SJCRH30 (cell line): ENCODE data around the gene COL19A1. TPM values are rescaled to one million over a fixed set of nuclear protein-coding genes. Genes with fewer than 3 reads are reported as not detected.
A peak's percentile ranks its signal among the peaks of the same experiment; 100 is the strongest.

Experiments
- DNase-seq, 2 experiments: peaks; one replicate each; pipeline ENCODE4 v3.0.0-alpha.2; 2015 to 2020
- H3K27ac ChIP-seq: fragments of 250-450 bp; sonication (Bioruptor Pico); 2 replicates; pipeline ENCODE4 v1.5.1; 2020; ENCODE audit warnings: mild to moderate bottlenecking, moderate library complexity
- H3K27me3 ChIP-seq: fragments of 250-450 bp; sonication (Bioruptor Pico); 2 replicates; pipeline ENCODE4 v1.5.1; 2020; ENCODE audit warnings: mild to moderate bottlenecking, moderate library complexity
- H3K36me3 ChIP-seq: fragments of 250-450 bp; sonication (Bioruptor Pico); 2 replicates; pipeline ENCODE4 v1.5.1; 2020; ENCODE audit warnings: mild to moderate bottlenecking, moderate library complexity
- H3K4me1 ChIP-seq: fragments of 250-450 bp; sonication (Bioruptor Pico); 2 replicates; pipeline ENCODE4 v1.5.1; 2020; ENCODE audit warnings: mild to moderate bottlenecking, moderate library complexity
- H3K4me3 ChIP-seq: fragments of 250-450 bp; sonication (Bioruptor Pico); 2 replicates; pipeline ENCODE4 v1.5.1; 2020; ENCODE audit warnings: mild to moderate bottlenecking, moderate library complexity
- H3K9me3 ChIP-seq: fragments of 250-450 bp; sonication (Bioruptor Pico); replicated peaks from 2 replicates; pipeline ENCODE4 v1.5.1; 2020; ENCODE audit warnings: mild to moderate bottlenecking, moderate library complexity
- total RNA-seq: library from RNA; depleted of rRNA; stranded (reverse); fragments of >200 nt; shearing (Covaris generic); gene quantifications from 2 replicates; pipeline ENCODE4 v1.2.3, GENCODE V29; 2014

COL19A1 gene
- total RNA-seq, 1 experiment from 2014 or later = 7.3 TPM

DNA sequence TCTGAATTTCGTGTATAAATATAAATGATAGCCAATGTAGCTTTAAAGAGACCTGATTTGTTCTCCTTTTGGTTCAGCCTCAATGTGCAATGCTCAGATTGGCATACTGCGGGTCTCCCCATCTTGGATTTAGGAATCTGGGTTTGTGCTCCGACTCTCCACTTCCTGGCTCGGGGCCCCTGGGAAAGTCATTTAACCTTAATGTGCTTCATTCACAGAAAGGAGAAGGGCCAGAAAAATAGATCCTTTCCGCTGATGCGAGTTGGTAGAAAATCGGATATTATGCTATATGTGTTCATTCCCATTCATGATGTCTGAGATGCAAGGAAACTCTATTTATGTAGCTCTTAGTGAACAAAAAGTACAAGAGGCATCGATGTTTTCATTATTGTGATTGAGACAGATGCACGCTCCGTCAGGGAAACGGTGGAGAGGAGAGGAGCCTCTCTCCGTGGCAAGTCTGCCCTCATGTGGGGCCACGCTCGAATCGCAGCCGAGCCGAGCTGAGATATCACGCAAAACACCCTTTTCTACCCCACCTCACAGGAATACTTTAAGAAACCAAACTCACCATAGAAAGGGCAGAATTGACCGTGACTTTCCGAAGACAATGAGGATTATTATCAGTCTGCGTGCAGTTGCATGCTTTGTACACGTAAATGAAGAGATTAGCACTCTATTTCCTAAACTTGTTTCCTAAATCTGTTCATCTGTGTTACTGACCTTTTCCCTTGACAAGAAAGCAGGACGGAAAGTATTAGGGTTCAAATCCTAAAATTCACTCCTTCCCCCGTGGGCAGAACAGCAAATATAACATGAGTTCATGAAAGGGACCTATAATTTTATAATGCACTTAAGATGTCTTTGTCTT, 300.0 kb downstream of the COL19A1 start:
- H3K9me3 ChIP-seq = no peaks in the 10 kb centered on the region
- H3K4me3 ChIP-seq = peak overlapping the region; percentile 49
- peak; percentile 86 to 92 for DNase-seq
- peak overlapping the region; percentile 79 for H3K27ac ChIP-seq
- no peaks in the 10 kb centered on the region for H3K27me3 ChIP-seq
- H3K36me3 ChIP-seq = no peaks in the 10 kb centered on the region
- H3K4me1 ChIP-seq = peaks cover 43% of the 10 kb centered on the region

- no peak for DNase-seq
- no peaks in the 10 kb centered on the region for H3K36me3 ChIP-seq
- H3K4me3 ChIP-seq = no peak overlapping the region
- no peaks in the 10 kb centered on the region for H3K27me3 ChIP-seq
- no peaks in the 10 kb centered on the region for H3K9me3 ChIP-seq
- H3K27ac ChIP-seq = no peak overlapping the region
- peaks cover 24% of the 10 kb centered on the region for H3K4me1 ChIP-seq
These were observed 302.5 kb downstream of the COL19A1 start for GRCh38 chr6:70168681-70169377.

DNA sequence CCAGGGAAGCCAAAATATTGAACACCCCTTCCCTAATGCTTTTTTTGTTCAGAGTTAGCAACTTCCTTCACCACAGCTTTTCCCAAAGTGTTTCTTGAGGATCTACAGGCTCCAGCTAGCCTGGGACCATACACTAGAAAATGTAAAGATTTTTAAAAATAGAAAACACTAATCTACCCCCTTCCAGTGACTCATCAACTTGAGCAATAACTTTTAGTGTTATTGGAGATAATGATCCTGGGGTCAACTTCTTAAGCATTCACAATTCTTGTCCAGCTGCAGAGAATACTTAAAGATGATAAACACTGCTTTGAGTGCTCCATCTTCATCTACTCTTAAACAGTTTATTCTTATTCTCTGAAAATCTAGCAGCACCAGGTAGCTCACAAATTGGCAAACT, 304.9 kb downstream of the COL19A1 start:
- Histone ChIP-seq H3K36me3 (no peaks in the 10 kb centered on the region), H3K9me3 (no peaks in the 10 kb centered on the region), H3K27ac (no peak overlapping the region), H3K4me1 (no peaks in the 10 kb centered on the region), H3K4me3 (no peak overlapping the region), H3K27me3 (no peaks in the 10 kb centered on the region)
- no peak for DNase-seq

GRCh38 chr6:70172252-70172651, 305.9 kb downstream of the COL19A1 start:
- Histone ChIP-seq H3K36me3 (no peaks in the 10 kb centered on the region), H3K27ac (no peak overlapping the region), H3K27me3 (no peaks in the 10 kb centered on the region), H3K4me1 (no peaks in the 10 kb centered on the region), H3K4me3 (no peak overlapping the region), H3K9me3 (no peaks in the 10 kb centered on the region)
- no peak for DNase-seq

DNA sequence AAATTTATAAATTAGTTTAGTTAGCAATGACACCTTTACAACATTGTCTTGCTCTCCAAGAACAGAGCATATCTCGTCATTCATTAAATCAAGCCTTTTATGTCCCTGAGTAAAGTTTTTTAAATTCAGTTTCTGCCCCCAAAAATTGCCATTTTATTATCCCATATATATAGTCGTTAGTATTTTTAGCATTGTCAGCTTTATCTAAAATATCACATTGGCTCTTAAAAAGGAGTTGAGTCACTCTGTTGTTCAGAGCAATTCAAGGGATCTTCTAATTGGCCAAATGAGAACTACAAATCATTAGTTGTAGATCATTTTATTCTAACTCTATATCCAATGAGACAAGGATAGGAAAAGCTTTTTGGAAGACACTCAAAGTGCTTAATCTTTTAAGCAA, 309.4 kb downstream of the COL19A1 start:
- DNase-seq = no peak
- no peaks in the 10 kb centered on the region; the same call in 1 of the 2 replicates for H3K36me3 ChIP-seq
- no peak overlapping the region for H3K4me3 ChIP-seq
- no peaks in the 10 kb centered on the region for H3K4me1 ChIP-seq
- no peaks in the 10 kb centered on the region for H3K9me3 ChIP-seq
- H3K27me3 ChIP-seq = no peaks in the 10 kb centered on the region
- H3K27ac ChIP-seq = no peak overlapping the region

- H3K27ac ChIP-seq = no peak overlapping the region
- H3K9me3 ChIP-seq = no peaks in the 10 kb centered on the region
- H3K4me3 ChIP-seq = no peak overlapping the region
- no peak for DNase-seq
- H3K4me1 ChIP-seq = no peaks in the 10 kb centered on the region
- H3K36me3 ChIP-seq = no peaks in the 10 kb centered on the region; the same call in 1 of the 2 replicates
- H3K27me3 ChIP-seq = no peaks in the 10 kb centered on the region
These were observed 310.6 kb downstream of the COL19A1 start for GRCh38 chr6:70176842-70177550.

DNA sequence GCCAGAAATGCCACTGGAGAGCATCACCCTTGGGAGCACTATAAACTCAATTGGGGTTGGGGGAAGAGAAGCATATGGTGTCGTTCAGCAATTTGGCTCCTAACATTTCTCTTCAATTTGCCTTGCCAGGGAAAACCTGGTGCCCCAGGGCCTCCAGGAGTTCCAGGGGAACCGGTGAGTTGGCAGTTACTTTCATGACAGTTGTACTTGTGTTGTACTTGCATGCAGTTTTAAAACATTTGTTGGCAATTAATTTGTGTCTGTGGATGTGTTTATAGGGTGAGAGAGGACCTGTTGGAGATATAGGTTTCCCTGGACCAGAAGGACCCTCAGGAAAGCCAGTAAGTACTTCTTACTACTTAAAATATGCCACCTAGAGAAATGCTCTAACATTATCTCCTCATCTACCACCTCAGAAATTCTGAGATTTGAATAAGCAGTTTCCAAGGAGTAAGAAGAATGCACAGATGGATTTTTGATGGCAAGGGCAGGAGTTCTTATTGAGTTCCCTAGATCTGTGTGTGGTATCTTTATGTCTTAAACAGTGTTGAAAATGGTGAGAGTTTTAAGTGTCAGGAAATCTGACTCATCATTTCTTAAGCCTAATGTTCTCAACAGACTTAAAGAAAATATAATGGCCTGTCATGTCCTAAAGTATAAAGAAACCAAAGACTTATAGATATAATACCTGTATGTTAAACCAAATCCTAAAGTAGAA, 314.0 kb downstream of the COL19A1 start:
- DNase-seq = no peak
- no peak overlapping the region for H3K4me3 ChIP-seq
- no peaks in the 10 kb centered on the region for H3K27me3 ChIP-seq
- 0 out of 2 replicates have a peak, but pooled peaks cover 2% of the 10 kb centered on the region for H3K9me3 ChIP-seq
- H3K27ac ChIP-seq = no peak overlapping the region
- no peaks in the 10 kb centered on the region; the same call in 1 of the 2 replicates for H3K36me3 ChIP-seq
- no peaks in the 10 kb centered on the region for H3K4me1 ChIP-seq

DNA sequence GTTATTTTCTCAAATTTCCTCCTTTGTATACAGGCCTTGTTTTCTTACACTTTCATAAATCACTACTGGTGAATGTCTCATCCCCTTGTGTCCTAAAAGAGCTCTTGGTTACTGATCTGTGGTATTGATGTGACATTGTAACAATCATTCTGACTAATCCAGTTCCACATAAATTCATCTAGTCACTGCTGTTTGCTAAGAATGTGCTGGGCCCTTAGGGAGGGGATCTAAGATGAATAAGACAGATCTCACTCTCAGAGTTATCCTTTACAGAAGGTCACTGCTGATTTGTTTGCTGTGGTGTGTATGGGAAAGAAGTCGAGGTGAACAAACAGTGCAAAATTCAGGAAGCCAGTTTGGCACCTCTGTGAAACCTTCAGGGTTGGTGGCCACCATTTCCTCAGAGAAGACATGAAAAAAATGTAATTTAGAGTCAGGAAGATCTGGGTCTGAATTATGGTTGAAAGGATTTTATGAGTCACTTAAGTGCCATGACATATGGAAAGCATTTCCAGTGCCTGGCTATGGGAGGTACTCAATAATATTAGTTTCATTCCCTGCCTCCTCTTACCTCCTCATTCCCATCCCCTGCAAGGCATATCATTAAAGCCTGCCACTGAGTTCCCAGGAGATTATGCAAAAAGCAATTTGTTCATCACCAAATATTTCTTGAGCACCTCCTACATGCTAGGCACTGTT, 314.7 kb downstream of the COL19A1 start:
- Histone ChIP-seq H3K27ac (no peak overlapping the region), H3K9me3 (0 out of 2 replicates have a peak, but pooled peaks cover 2% of the 10 kb centered on the region), H3K4me3 (no peak overlapping the region), H3K27me3 (no peaks in the 10 kb centered on the region), H3K36me3 (no peaks in the 10 kb centered on the region; the same call in 1 of the 2 replicates), H3K4me1 (no peaks in the 10 kb centered on the region)
- DNase-seq = no peak

GRCh38 chr6:70183538-70183937, 317.2 kb downstream of the COL19A1 start:
- Histone ChIP-seq H3K9me3 (0 out of 2 replicates have a peak, but pooled peaks cover 2% of the 10 kb centered on the region), H3K4me1 (no peaks in the 10 kb centered on the region), H3K27me3 (no peaks in the 10 kb centered on the region), H3K4me3 (no peak overlapping the region), H3K36me3 (no peaks in the 10 kb centered on the region; the same call in 1 of the 2 replicates), H3K27ac (no peak overlapping the region)
- DNase-seq = no peak

DNA sequence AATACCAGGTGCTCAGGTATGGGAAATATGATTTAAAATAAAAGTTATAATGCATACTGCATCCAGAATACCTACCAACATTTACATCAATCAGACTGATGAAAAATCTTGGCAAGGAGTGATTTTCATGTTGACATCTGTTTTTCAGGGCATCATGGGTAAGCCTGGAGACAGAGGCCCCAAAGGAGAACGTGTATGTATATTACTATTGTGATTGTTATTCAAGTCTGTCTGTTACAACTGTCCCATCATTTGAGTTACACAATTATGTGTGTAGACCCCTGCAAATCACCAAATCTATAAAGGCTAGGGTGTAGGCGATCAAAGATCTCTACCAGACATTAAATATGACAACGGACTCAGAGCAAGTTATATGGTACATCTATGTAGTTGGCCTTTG, 318.4 kb downstream of the COL19A1 start:
- Histone ChIP-seq H3K36me3 (no peaks in the 10 kb centered on the region; the same call in 1 of the 2 replicates), H3K27ac (no peak overlapping the region), H3K4me3 (no peak overlapping the region), H3K27me3 (no peaks in the 10 kb centered on the region), H3K9me3 (0 out of 2 replicates have a peak, but pooled peaks cover 2% of the 10 kb centered on the region), H3K4me1 (no peaks in the 10 kb centered on the region)
- DNase-seq = no peak

DNA sequence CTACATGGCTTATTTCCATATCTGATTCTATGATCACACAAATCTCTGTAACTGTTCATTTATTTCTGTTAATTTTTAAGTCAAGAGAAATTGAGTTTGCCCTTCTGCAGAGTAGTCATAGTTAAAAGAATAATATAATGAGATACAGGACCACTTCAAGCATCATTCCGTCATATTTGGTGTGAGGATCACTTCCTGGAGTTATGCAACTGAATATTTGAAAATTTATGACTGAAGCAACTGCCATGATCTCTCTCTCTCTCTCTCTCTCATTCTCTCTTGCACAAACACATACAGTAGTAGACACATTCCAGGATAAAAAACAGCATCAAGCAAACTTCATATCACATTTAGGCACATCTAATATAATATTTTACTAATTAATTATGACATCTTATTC, 320.1 kb downstream of the COL19A1 start:
- no peak overlapping the region for H3K27ac ChIP-seq
- no peak overlapping the region for H3K4me3 ChIP-seq
- H3K4me1 ChIP-seq = no peaks in the 10 kb centered on the region
- DNase-seq = no peak
- H3K27me3 ChIP-seq = no peaks in the 10 kb centered on the region
- H3K36me3 ChIP-seq = no peaks in the 10 kb centered on the region
- H3K9me3 ChIP-seq = 0 out of 2 replicates have a peak, but pooled peaks cover 2% of the 10 kb centered on the region

DNA sequence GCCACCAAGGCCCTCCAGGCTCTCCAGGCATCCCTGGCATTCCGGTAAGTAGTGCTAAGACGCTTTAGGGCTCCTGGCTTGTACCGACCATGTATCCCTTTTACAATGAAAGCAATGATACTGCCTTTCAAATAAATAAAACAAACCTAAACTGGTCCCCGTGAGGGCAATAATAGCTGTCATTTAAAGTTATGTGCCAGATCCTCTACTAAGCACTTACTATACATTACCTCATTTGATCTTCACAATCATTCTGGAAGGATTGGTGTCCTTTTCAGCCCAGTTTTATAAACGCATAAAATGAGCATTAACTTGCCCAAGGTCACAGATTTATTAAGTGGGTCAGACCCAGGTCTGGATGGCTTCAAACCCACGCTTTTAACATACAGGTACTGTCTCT, 321.8 kb downstream of the COL19A1 start:
- Histone ChIP-seq H3K4me1 (no peaks in the 10 kb centered on the region), H3K27me3 (no peaks in the 10 kb centered on the region), H3K9me3 (0 out of 2 replicates have a peak, but pooled peaks cover 2% of the 10 kb centered on the region), H3K27ac (no peak overlapping the region), H3K4me3 (no peak overlapping the region), H3K36me3 (no peaks in the 10 kb centered on the region)
- no peak for DNase-seq

- Histone ChIP-seq H3K27me3 (no peaks in the 10 kb centered on the region), H3K36me3 (no peaks in the 10 kb centered on the region), H3K27ac (no peak overlapping the region), H3K4me3 (no peak overlapping the region), H3K4me1 (no peaks in the 10 kb centered on the region), H3K9me3 (no peaks in the 10 kb centered on the region)
- DNase-seq = no peak
These were observed 328.1 kb downstream of the COL19A1 start for GRCh38 chr6:70194421-70194820.

DNA sequence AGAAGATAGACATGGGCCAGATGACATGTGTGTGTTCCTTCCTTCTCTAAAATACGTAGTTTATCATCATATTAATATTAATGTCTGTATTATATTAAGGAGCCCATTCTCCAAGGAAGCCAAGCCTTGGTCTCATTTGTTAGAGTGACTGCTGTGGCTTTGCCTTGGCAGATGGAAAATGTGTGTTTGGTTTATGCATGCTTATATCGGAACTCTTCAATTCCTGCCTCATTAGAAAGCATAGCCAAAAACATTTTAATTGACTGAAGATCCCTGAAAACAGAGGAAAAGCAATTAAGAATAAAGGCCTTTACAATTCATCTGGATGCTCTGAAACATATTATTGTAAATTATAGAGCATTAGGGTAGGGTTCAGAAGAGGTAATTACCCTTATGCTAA, 330.2 kb downstream of the COL19A1 start:
- no peaks in the 10 kb centered on the region for H3K36me3 ChIP-seq
- no peak for DNase-seq
- no peak overlapping the region for H3K4me3 ChIP-seq
- H3K4me1 ChIP-seq = no peaks in the 10 kb centered on the region
- no peaks in the 10 kb centered on the region for H3K9me3 ChIP-seq
- H3K27me3 ChIP-seq = no peaks in the 10 kb centered on the region
- no peak overlapping the region for H3K27ac ChIP-seq
